HG02973 (cell line): ENCODE measurements around the gene MRS2.
A peak's percentile ranks its signal among the peaks of the same experiment; 100 is the strongest.
"Not testable (repeated sequence)": the region's sequence is repeated elsewhere in the genome, so short reads cannot be mapped to it uniquely, and the experiment has no call there.

ENCODE experiments used
- ATAC-seq: cut with Tn5 transposase; IDR thresholded peaks from one replicate; pipeline ENCODE4 v1.9.1; 2021; ENCODE audit warnings: moderate library complexity; ENCODE audit not compliant: unreplicated experiment

MRS2 gene

DNA sequence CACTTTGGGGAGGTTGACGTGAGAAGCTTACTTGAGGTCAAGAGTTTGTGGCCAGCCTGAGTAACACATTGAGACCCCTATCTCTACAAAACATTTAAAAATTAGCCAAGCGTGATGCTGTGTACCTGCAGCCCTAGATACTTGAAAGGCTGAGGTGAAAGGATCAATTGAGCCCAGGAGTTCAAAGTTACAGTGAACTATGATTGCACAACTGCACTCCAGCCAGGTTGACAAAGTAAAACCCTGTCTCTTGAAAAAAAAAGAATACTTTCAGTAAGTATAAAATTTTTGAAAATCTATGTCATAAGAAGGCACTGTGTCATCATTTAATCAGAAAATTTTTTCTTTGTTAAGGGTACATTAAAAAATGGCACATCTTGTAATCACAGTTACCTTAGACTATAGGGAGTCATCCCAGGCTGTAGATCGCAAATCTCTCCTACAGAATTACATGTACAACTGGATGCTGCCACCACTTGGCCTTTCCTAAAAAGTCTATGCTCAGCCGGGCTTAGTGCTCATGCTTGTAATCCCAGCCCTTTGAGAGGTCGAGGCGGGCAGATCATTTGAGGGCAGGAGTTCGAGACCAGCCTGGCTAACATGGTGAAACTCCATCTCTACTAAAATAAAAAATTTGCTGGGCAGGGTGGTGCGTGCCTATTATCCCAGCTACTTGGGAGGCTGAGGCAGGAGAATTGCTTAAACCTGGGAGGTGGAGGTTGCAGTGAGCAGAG is 17.0 kb upstream of the MRS2 start:
- no peak for ATAC-seq

- ATAC-seq = no peak
These were observed 14.9 kb upstream of the MRS2 start for GRCh38 chr6:24387818-24388217.

DNA sequence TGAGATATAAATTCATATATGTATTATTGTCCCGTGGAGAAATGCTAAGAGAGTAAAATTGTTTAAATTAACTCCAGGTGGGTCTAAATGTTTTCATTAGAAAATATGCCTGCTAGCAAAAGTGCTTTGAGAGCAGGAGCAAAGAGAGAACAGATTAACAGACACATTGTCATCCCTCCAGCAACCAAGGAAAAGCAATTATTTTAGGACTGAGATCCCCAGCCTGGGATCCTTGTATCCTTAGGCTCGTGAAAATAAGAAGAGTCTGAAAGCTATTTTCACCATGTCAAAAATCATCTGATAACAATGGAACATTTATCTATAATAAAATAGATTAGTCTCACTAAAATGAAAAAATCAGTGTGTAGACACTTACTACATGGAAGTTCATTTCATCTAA is 11.5 kb upstream of the MRS2 start:
- ATAC-seq = no peak

DNA sequence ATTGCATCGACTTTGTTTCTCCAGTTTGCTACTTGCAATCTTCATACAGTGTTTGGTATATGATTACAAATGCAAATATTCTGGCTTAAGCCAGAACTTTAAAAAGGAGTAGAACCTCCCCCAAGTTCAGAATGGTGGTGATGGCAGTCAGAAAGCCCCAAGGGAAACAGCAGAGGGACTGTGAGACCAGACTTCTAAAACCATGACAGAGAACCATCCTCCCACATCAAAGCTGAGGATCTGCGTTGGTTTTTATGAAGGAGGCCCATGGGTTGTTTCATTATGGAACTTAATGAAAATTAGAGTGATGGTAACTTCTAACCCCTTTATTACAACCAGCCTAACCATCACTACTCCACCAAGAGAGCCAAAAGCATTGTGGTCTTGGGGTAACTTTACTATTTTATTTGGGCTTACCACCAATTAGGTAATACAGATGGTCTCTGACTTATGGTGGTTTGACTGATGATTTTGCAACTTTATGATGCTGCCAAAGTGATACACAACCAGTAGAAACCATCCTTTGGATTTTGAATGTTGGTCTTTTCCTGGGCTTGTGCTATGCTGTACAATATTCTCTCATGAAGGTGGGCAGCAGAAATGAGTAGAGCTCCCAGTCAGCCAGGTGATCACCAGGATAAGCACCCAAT is 10.9 kb upstream of the MRS2 start:
- ATAC-seq = peak; percentile 55

DNA sequence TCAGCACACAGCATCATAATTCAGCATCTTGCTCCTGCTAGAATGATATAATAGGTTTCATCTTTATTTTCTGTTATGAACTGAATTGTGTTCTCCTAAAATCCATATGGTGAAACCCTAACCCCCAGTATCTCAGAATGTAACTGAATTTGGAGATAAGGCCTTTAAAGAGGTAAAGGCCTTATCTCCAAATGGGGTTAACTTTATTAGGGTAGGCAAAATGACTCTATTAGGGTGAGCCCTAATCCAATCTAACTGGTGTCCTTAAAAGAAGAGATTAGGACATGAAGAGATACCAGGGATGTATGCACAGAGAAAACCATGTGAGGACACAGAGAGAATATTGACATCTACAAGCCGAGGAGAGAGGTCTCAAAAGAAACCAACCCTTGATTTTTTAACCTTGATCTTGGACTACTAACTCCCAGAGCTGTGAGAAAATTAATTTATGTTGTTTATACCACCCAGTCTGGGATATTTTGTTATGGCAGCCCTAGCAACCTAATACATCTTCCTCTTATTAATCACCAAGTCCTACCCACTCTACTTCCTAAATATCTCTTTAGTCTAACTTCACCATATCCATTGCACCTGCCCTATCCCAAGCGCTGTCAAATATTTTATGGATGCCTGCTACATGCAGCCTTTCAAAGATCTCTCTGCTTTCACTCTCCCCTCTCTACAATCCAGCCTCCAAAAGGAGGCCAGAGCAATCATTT is 8.5 kb upstream of the MRS2 start:
- ATAC-seq = no peak

GRCh38 chr6:24394780-24395437 is 7.8 kb upstream of the MRS2 start:
- no peak for ATAC-seq

DNA sequence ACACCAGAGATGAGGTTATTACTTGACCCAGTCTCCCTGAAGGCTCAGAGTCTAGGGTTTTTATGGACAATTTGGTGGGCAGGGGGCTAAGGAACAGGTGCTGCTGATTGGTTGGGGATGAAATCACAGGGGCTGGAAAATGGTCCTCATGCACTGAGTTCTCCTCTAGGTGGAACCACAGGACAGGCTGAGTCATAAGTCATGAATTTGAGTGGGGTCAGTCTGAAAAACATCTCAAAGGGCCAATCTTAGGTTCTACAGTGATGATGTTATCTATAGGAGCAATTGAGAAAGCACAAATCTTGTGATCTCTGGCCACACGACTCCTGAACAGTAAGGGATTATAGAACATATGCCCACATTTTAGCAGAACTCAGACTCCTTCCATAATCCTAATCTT is 5.9 kb upstream of the MRS2 start:
- no peak for ATAC-seq

GRCh38 chr6:24397631-24398030 is 5.1 kb upstream of the MRS2 start:
- no peak for ATAC-seq

DNA sequence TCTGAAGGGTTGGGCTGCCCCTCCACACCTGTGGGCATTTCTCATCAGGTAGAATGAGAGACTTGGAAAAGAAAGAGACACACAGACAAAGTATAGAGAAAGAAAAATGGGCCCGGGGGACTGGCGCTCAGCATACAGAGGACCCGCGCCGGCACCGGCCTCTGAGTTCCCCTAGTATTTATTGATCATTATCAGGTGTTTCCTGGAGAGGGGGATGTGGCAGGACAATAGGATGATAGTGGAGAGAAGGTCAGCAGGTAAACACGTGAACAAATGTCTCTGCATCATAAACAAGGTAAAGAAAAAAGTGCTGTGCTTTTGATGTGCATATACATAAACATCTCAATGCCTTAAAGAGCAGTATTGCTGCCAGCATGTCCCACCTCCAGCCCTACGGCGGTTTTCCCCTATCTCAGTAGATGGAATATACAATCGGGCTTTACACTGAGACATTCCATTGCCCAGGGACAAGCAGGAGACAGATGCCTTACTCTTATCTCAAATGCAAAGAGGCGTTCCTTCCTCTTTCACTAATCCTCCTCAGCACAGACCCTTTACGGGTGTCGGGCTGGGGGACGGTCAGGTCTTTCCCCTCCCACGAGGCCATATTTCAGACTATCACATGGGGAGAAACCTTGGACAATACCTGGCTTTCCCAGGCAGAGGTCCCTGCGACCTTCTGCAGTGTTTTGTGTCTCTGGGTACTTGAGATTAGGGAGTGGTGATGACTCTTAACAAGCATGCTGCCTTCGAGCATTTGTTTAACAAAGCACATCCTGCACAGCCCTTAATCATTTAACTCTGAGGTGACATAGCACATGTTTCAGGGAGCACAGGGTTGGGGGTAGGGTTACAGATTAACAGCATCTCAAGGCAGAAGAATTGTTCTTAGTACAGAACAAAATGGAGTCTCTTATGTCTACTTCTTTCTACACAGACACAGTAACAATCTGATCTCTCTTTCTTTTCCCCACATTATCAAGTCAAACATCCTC is 2.4 kb upstream of the MRS2 start:
- ATAC-seq = not testable (repeated sequence)

GRCh38 chr6:24401458-24401857 is 1.3 kb upstream of the MRS2 start:
- ATAC-seq = no peak

DNA sequence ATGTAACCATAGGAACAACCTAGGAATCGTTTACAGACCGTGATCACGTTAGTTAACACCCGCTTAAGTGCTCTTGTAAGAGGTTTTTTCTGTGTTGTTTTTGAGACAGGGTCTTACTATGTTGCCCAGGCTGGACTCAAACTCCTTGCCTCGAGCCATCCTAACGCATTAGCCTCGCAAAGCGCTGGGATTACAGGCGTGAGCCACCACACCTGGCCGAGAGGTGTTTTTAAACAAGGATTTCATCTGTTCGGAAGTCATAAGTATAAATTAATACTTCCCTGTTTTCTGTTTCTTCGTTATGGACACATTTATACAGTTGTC is 727 bp downstream of the MRS2 start:
- ATAC-seq = no peak

GRCh38 chr6:24405262-24405661 is 2.5 kb downstream of the MRS2 start:
- no peak for ATAC-seq

GRCh38 chr6:24408719-24409410 is 6.1 kb downstream of the MRS2 start:
- peak; percentile 84 for ATAC-seq

GRCh38 chr6:24410622-24411021 is 7.9 kb downstream of the MRS2 start:
- no peak for ATAC-seq

- no peak for ATAC-seq
These were observed 9.6 kb downstream of the MRS2 start for GRCh38 chr6:24412294-24412693.

DNA sequence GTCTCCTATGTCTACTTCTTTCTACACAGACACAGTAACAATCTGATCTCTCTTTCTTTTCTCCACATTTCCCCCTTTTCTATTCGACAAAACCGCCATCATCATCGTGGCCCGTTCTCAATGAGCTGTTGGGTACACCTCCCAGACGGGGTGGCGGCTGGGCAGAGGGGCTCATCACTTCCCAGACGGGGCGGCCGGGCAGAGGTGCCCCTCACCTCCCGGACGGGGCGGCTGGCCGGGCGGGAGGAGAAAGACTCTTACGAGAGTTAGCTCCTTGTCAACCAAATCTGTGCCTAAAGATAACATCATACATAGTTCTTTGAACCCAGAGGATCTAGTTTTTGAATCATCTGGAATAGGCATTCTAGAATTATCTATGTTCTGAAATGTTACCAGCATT is 11.8 kb downstream of the MRS2 start:
- ATAC-seq = not testable (repeated sequence)

- peak; percentile 69 for ATAC-seq
These were observed 13.0 kb downstream of the MRS2 start for GRCh38 chr6:24415753-24416152.

- no peak for ATAC-seq
These were observed 16.8 kb downstream of the MRS2 start for GRCh38 chr6:24419526-24419925.

- ATAC-seq = no peak
These were observed 22.4 kb downstream of the MRS2 start for GRCh38 chr6:24425091-24425490.
